ENCODE data around the gene TAS1R1.

Gene TAS1R1

GRCh38 chr1:6592441-6592840 is 37.3 kb downstream of the TAS1R1 start:
- DNase-seq (ENCODE audit: low read depth) = no peak
- no peak for TF ChIP-seq CTCF (IDR thresholded peaks at IDR 0.05; ENCODE audit: control insufficient read depth, extremely low read depth, insufficient read depth)
- no peak overlapping the region for H3K4me3 ChIP-seq (ENCODE audit: low read depth, low read length)

GRCh38 chr1:6592865-6593593 is 37.9 kb downstream of the TAS1R1 start:
- H3K4me3 ChIP-seq (ENCODE audit: low read depth, low read length) = no peak overlapping the region
- TF ChIP-seq CTCF (IDR thresholded peaks at IDR 0.05; ENCODE audit: control insufficient read depth, extremely low read depth, insufficient read depth) = no peak
- no peak for DNase-seq (ENCODE audit: low read depth)

GRCh38 chr1:6593810-6594209 is 38.7 kb downstream of the TAS1R1 start:
- no peak for DNase-seq (ENCODE audit: low read depth)
- TF ChIP-seq CTCF (IDR thresholded peaks at IDR 0.05; ENCODE audit: control insufficient read depth, extremely low read depth, insufficient read depth) = no peak
- no peak overlapping the region for H3K4me3 ChIP-seq (ENCODE audit: low read depth, low read length)

GRCh38 chr1:6594977-6595740 is 40.1 kb downstream of the TAS1R1 start:
- DNase-seq (ENCODE audit: low read depth) = no peak
- H3K4me3 ChIP-seq (ENCODE audit: low read depth, low read length) = no peak overlapping the region
- no peak for TF ChIP-seq CTCF (IDR thresholded peaks at IDR 0.05; ENCODE audit: control insufficient read depth, extremely low read depth, insufficient read depth)

GRCh38 chr1:6596351-6596750 is 41.2 kb downstream of the TAS1R1 start:
- no peak overlapping the region for H3K4me3 ChIP-seq (ENCODE audit: low read depth, low read length)
- no peak for DNase-seq (ENCODE audit: low read depth)
- no peak for TF ChIP-seq CTCF (IDR thresholded peaks at IDR 0.05; ENCODE audit: control insufficient read depth, extremely low read depth, insufficient read depth)

GRCh38 chr1:6596886-6597776 is 42.0 kb downstream of the TAS1R1 start:
- H3K4me3 ChIP-seq (ENCODE audit: low read depth, low read length) = no peak overlapping the region
- DNase-seq (ENCODE audit: low read depth) = no peak
- no peak for TF ChIP-seq CTCF (IDR thresholded peaks at IDR 0.05; ENCODE audit: control insufficient read depth, extremely low read depth, insufficient read depth)

All from LNCaP clone FGC (cell line).